Stomach (tissue), 4 donors: ENCODE data around the gene COTL1.

Experiments used
- POLR2A ChIP-seq, 4 donors: fragments of 450-650 bp; IDR thresholded peaks; one replicate each; pipeline ENCODE4 v1.6.1; 2016; ENCODE audit warnings: antibody characterized with exemption in 4 of 4, control low read depth in 2 of 4, mild to moderate bottlenecking in 1 of 4, moderate library complexity in 1 of 4
- TF ChIP-seq, protein P1 (sequence below), 7 experiments: fragments of 450-650 bp in 4 of 7; fragments of 200-600 bp in 3 of 7; sonication (generic) in 3 of 7; IDR thresholded peaks; one replicate each; pipeline ENCODE4 v1.5.1; 2016 to 2019; ENCODE audit warnings: antibody characterized with exemption in 7 of 7, control low read depth in 2 of 7, mild to moderate bottlenecking in 1 of 7

DNA sequence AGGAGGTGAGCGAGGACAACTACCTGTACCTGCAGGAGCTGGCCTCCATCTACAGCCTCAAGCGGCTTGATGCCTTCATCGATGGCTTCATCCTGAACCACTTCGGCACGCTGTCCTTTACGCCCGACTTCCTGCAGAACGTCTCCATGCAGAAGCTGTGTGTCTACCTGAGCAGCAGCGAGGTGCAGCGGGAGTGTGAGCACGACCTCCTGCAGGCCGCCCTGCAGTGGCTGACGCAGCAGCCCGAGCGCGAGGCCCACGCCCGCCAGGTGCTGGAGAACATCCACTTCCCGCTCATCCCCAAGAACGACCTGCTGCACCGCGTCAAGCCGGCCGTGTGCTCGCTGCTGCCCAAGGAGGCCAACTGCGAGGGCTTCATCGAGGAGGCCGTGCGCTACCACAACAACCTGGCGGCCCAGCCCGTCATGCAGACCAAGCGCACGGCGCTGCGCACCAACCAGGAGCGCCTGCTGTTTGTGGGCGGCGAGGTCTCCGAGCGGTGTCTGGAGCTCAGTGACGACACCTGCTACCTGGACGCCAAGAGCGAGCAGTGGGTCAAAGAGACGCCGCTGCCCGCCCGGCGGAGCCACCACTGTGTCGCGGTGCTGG lies 39.5 kb upstream of the COTL1 start:
- TF ChIP-seq, protein P1, sequence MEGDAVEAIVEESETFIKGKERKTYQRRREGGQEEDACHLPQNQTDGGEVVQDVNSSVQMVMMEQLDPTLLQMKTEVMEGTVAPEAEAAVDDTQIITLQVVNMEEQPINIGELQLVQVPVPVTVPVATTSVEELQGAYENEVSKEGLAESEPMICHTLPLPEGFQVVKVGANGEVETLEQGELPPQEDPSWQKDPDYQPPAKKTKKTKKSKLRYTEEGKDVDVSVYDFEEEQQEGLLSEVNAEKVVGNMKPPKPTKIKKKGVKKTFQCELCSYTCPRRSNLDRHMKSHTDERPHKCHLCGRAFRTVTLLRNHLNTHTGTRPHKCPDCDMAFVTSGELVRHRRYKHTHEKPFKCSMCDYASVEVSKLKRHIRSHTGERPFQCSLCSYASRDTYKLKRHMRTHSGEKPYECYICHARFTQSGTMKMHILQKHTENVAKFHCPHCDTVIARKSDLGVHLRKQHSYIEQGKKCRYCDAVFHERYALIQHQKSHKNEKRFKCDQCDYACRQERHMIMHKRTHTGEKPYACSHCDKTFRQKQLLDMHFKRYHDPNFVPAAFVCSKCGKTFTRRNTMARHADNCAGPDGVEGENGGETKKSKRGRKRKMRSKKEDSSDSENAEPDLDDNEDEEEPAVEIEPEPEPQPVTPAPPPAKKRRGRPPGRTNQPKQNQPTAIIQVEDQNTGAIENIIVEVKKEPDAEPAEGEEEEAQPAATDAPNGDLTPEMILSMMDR (IDR thresholded peaks at IDR 0.05) = no peak
- no peak for TF ChIP-seq POLR2A (IDR thresholded peaks at IDR 0.05)
